GM12892 (cell line): ENCODE measurements around the gene NDUFC2.

Experiments
- POLR2AphosphoS5 ChIP-seq: IDR thresholded peaks from 2 replicates; pipeline ENCODE4 v1.6.1; 2011; ENCODE audit warnings: low read depth, low read length, control low read depth
- TAF1 ChIP-seq: IDR thresholded peaks from 2 replicates; pipeline ENCODE4 v1.6.1; 2011; ENCODE audit warnings: low read depth, mild to moderate bottlenecking, control low read depth, low read length, borderline replicate concordance

DNA sequence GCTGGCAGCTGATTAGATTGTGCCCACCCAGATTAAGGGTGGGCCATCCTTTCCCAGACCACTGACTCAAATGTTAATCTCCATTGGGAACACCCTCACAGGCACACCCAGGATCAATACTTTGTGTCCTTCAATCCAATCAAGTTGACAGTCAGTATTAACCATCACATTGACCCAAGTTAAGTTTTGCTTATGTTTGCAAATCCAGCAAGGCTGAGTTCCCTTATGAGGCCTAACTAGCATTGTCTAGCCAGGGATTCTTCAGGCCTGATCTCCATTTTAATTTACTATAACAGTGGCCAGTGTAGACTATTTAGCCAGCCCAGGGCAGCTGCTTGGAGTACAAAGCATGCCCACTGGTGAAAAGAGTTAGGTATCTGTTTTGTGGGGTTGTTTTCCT lies 54.3 kb downstream of the NDUFC2 start:
- TF ChIP-seq TAF1, result no peak
- TF ChIP-seq POLR2AphosphoS5, result no peak
